HG03108 (cell line): Measurements from ENCODE around the gene PTPN14.

Source experiments
- ATAC-seq: cut with Tn5 transposase; IDR thresholded peaks from one replicate; pipeline ENCODE4 v1.9.1; 2021; ENCODE audit warnings: moderate library complexity; ENCODE audit not compliant: unreplicated experiment

PTPN14 gene

GRCh38 chr1:214569357-214570004, 18.1 kb upstream of the PTPN14 start:
- no peak for ATAC-seq

GRCh38 chr1:214568328-214568727, 16.9 kb upstream of the PTPN14 start:
- no peak for ATAC-seq

- ATAC-seq, result no peak
Measured at GRCh38 chr1:214567481-214567980, 16.1 kb upstream of the PTPN14 start.

- no peak for ATAC-seq
Measured at GRCh38 chr1:214566158-214567104, 15.0 kb upstream of the PTPN14 start.

- ATAC-seq, result no peak
Measured at GRCh38 chr1:214565310-214565709, 13.9 kb upstream of the PTPN14 start.

GRCh38 chr1:214563881-214564280, 12.5 kb upstream of the PTPN14 start:
- no peak for ATAC-seq

- no peak for ATAC-seq
Measured at GRCh38 chr1:214557952-214558735, 6.7 kb upstream of the PTPN14 start.

- no peak for ATAC-seq
Measured at GRCh38 chr1:214553142-214553710, 1.8 kb upstream of the PTPN14 start.

- ATAC-seq, result no peak
Measured at GRCh38 chr1:214552174-214552608, 789 bp upstream of the PTPN14 start.

GRCh38 chr1:214550857-214551435, 456 bp downstream of the PTPN14 start:
- no peak for ATAC-seq

GRCh38 chr1:214550013-214550856, 1.2 kb downstream of the PTPN14 start:
- no peak for ATAC-seq

GRCh38 chr1:214549604-214550003, 1.8 kb downstream of the PTPN14 start:
- no peak for ATAC-seq

- no peak for ATAC-seq
Measured at GRCh38 chr1:214548988-214549387, 2.4 kb downstream of the PTPN14 start.

- no peak for ATAC-seq
Measured at GRCh38 chr1:214548271-214548670, 3.1 kb downstream of the PTPN14 start.

- no peak for ATAC-seq
Measured at GRCh38 chr1:214547747-214548146, 3.7 kb downstream of the PTPN14 start.

GRCh38 chr1:214546886-214547641, 4.3 kb downstream of the PTPN14 start:
- no peak for ATAC-seq

GRCh38 chr1:214546084-214546483, 5.3 kb downstream of the PTPN14 start:
- no peak for ATAC-seq

- ATAC-seq, result no peak
Measured at GRCh38 chr1:214545293-214545692, 6.1 kb downstream of the PTPN14 start.

GRCh38 chr1:214544791-214545190, 6.6 kb downstream of the PTPN14 start:
- no peak for ATAC-seq
